HepG2 (cell line): ENCODE data around the gene DUS2. TPM values are rescaled to one million over a fixed set of nuclear protein-coding genes. Genes with fewer than 3 reads are reported as not detected.

Experiments
- CBX2 ChIP-seq, 2 experiments: fragments of 200-600 bp in 1 of 2; sonication (generic); formaldehyde crosslinking in 1 of 2; IDR thresholded peaks; 2 replicates each; pipeline versions ENCODE4 v1.7.0 to v1.8.1; 2018 to 2022; ENCODE audit warnings: low read depth in 2 of 2, low read length in 1 of 2, mild to moderate bottlenecking in 1 of 2, missing genetic modification reagents in 1 of 2
- ETV6 ChIP-seq: sonication (generic); formaldehyde crosslinking; conservative IDR thresholded peaks from 2 replicates; pipeline ENCODE4 v1.4.0; 2020; ENCODE audit warnings: missing genetic modification reagents
- GATA4 ChIP-seq: sonication (generic); IDR thresholded peaks from 2 replicates; pipeline ENCODE4 v1.6.1; 2016; ENCODE audit warnings: antibody characterized with exemption, low read depth, borderline replicate concordance
- MED8 ChIP-seq: sonication (generic); formaldehyde crosslinking; IDR thresholded peaks from 2 replicates; pipeline ENCODE4 v1.8.1; 2023; ENCODE audit warnings: mild to moderate bottlenecking, missing genetic modification reagents; ENCODE audit not compliant: insufficient replicate concordance
- PHF21A ChIP-seq: sonication (generic); formaldehyde crosslinking; IDR thresholded peaks from 2 replicates; pipeline ENCODE4 v1.5.0; 2020; ENCODE audit warnings: mild to moderate bottlenecking, missing genetic modification reagents
- RERE ChIP-seq: IDR thresholded peaks from 2 replicates; pipeline ENCODE4 v1.6.1; 2016; ENCODE audit warnings: low read depth, missing genetic modification reagents, missing compliant biosample characterization
- ZKSCAN1 ChIP-seq: fragments of 150-350 bp; IDR thresholded peaks from 2 replicates; pipeline ENCODE4 v1.6.1; 2014; ENCODE audit warnings: low read length
- ZMYM3 ChIP-seq: sonication (generic); formaldehyde crosslinking; IDR thresholded peaks from 2 replicates; pipeline ENCODE4 v1.5.1; 2020; ENCODE audit warnings: mild to moderate bottlenecking, missing genetic modification reagents
- ZNF232 ChIP-seq: sonication (generic); formaldehyde crosslinking; IDR thresholded peaks from 2 replicates; pipeline ENCODE4 v1.4.0; 2020; ENCODE audit warnings: missing genetic modification reagents, borderline replicate concordance
- ZNF430 ChIP-seq: sonication (generic); formaldehyde crosslinking; IDR thresholded peaks from 2 replicates; pipeline ENCODE4 v1.9.0; 2021; ENCODE audit warnings: mild to moderate bottlenecking, missing genetic modification reagents
- ZNF484 ChIP-seq: sonication (generic); formaldehyde crosslinking; IDR thresholded peaks from 2 replicates; pipeline ENCODE4 v1.5.1; 2020; ENCODE audit warnings: mild to moderate bottlenecking, low read depth, missing genetic modification reagents, borderline replicate concordance
- ZNF75D ChIP-seq: sonication (generic); formaldehyde crosslinking; IDR thresholded peaks from 2 replicates; pipeline ENCODE4 v1.8.1; 2023; ENCODE audit warnings: missing genetic modification reagents, mild to moderate bottlenecking, borderline replicate concordance
- polyA plus RNA-seq, 8 experiments: library from polyadenylated mRNA; depleted of rRNA in 3 of 8; stranded (reverse) in 7 of 8; unstranded in 1 of 8; fragments of >200 nt; fragmentation: Illumina TruSeq in 4 of 8; extraction: Trizol in 4 of 8; gene quantifications; 2 replicates each; pipeline versions ENCODE4 v1.2.1 to v1.2.3, GENCODE V29; 2011 to 2016; ENCODE audit warnings: low read depth in 4 of 8, missing spikeins in 1 of 8, mixed read lengths in 1 of 8; ENCODE audit not compliant: insufficient read depth in 1 of 8
- total RNA-seq, 5 experiments: library from RNA; depleted of rRNA; stranded (reverse); fragments of >200 nt; fragmentation: Illumina TruSeq; extraction: Trizol; gene quantifications; 2 replicates each; pipeline ENCODE4 v1.2.3, GENCODE V29; 2016; ENCODE audit warnings: low read depth in 1 of 5
- TF ChIP-seq, protein P1 (sequence below): sonication (generic); formaldehyde crosslinking; conservative IDR thresholded peaks from 2 replicates; pipeline ENCODE4 v1.8.0; 2022; ENCODE audit warnings: missing genetic modification reagents
- TF ChIP-seq, protein P2 (sequence below): sonication (generic); formaldehyde crosslinking; IDR thresholded peaks from 2 replicates; pipeline ENCODE4 v1.4.0; 2020; ENCODE audit warnings: missing genetic modification reagents
- TF ChIP-seq, protein P3 (sequence below): sonication (generic); formaldehyde crosslinking; IDR thresholded peaks from 2 replicates; pipeline ENCODE4 v1.5.1; 2020; ENCODE audit warnings: mild to moderate bottlenecking, missing genetic modification reagents, borderline replicate concordance

DUS2 gene
- total and polyA plus RNA-seq, 2 of the 13 experiments (the other 11 are each of a cell fraction or from before 2014, with no cell fraction given), result 17.8 to 25.1 TPM

GRCh38 chr16:68085259-68086071 lies 62.4 kb downstream of the DUS2 start, which contains the start of gene NFATC3 (continued):
- TF ChIP-seq RERE (CRISPR knock-in tag) (no peak), ZNF232 (no peak), PHF21A (CRISPR knock-in tag) (no peak), ETV6 (CRISPR knock-in tag) (no peak; the same call in none of the 2 replicates), ZNF484 (CRISPR knock-in tag) (no peak), GATA4 (no peak), ZNF430 (CRISPR knock-in tag) (no peak), MED8 (no peak), CBX2 (IDR thresholded peaks at IDR 0.05; ENCODE audit: low read depth, low read length) (no peak), CBX2 (CRISPR knock-in tag; IDR thresholded peaks at IDR 0.05; ENCODE audit: low read depth) (no peak), ZNF75D (no peak), ZKSCAN1 (no peak), ZMYM3 (CRISPR knock-in tag) (no peak)
- TF ChIP-seq, protein P1, sequence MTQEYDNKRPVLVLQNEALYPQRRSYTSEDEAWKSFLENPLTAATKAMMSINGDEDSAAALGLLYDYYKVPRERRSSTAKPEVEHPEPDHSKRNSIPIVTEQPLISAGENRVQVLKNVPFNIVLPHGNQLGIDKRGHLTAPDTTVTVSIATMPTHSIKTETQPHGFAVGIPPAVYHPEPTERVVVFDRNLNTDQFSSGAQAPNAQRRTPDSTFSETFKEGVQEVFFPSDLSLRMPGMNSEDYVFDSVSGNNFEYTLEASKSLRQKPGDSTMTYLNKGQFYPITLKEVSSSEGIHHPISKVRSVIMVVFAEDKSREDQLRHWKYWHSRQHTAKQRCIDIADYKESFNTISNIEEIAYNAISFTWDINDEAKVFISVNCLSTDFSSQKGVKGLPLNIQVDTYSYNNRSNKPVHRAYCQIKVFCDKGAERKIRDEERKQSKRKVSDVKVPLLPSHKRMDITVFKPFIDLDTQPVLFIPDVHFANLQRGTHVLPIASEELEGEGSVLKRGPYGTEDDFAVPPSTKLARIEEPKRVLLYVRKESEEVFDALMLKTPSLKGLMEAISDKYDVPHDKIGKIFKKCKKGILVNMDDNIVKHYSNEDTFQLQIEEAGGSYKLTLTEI (CRISPR knock-in tag), result no peak
- TF ChIP-seq, protein P2, sequence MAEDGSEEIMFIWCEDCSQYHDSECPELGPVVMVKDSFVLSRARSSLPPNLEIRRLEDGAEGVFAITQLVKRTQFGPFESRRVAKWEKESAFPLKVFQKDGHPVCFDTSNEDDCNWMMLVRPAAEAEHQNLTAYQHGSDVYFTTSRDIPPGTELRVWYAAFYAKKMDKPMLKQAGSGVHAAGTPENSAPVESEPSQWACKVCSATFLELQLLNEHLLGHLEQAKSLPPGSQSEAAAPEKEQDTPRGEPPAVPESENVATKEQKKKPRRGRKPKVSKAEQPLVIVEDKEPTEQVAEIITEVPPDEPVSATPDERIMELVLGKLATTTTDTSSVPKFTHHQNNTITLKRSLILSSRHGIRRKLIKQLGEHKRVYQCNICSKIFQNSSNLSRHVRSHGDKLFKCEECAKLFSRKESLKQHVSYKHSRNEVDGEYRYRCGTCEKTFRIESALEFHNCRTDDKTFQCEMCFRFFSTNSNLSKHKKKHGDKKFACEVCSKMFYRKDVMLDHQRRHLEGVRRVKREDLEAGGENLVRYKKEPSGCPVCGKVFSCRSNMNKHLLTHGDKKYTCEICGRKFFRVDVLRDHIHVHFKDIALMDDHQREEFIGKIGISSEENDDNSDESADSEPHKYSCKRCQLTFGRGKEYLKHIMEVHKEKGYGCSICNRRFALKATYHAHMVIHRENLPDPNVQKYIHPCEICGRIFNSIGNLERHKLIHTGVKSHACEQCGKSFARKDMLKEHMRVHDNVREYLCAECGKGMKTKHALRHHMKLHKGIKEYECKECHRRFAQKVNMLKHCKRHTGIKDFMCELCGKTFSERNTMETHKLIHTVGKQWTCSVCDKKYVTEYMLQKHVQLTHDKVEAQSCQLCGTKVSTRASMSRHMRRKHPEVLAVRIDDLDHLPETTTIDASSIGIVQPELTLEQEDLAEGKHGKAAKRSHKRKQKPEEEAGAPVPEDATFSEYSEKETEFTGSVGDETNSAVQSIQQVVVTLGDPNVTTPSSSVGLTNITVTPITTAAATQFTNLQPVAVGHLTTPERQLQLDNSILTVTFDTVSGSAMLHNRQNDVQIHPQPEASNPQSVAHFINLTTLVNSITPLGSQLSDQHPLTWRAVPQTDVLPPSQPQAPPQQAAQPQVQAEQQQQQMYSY (CRISPR knock-in tag), result no peak
- TF ChIP-seq, protein P3, sequence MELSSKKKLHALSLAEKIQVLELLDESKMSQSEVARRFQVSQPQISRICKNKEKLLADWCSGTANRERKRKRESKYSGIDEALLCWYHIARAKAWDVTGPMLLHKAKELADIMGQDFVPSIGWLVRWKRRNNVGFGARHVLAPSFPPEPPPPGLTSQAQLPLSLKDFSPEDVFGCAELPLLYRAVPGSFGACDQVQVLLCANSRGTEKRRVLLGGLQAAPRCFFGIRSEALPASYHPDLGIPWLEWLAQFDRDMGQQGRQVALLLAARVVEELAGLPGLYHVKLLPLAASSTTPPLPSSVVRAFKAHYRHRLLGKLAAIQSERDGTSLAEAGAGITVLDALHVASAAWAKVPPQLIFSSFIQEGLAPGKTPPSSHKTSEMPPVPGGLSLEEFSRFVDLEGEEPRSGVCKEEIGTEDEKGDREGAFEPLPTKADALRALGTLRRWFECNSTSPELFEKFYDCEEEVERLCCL, result peak; percentile 47; the same call in 1 of the 2 replicates
